Measurements from ENCODE around the gene FAM236C.
"Not testable (repeated sequence)": the region's sequence is repeated elsewhere in the genome, so short reads cannot be mapped to it uniquely, and the experiment has no call there.

FAM236C gene

GRCh38 chrX:72912315-72912714, at the start of gene FAM236C:
Gene FAM236C (plus strand): TSS chrX:72912615. CDS start chrX:72912715, 100 bp downstream.
- DNase-seq = not testable (repeated sequence)

GRCh38 chrX:72882898-72883297, 29.5 kb upstream of the FAM236C start:
- not testable (repeated sequence) for DNase-seq

GRCh38 chrX:72889740-72890139, 22.7 kb upstream of the FAM236C start:
- DNase-seq = not testable (repeated sequence)

- DNase-seq = not testable (repeated sequence)
Observed at GRCh38 chrX:72916096-72916495, 3.7 kb downstream of the FAM236C start.

- not testable (repeated sequence) for DNase-seq
Observed at GRCh38 chrX:72932283-72932682, 19.9 kb downstream of the FAM236C start.

- DNase-seq = not testable (repeated sequence)
Observed at GRCh38 chrX:72936455-72936854, 24.0 kb downstream of the FAM236C start.

GRCh38 chrX:72936882-72937455, 24.6 kb downstream of the FAM236C start:
- not testable (repeated sequence) for DNase-seq

GRCh38 chrX:72937906-72938305, 25.5 kb downstream of the FAM236C start, which contains the start of gene FAM236A:
Gene FAM236A (plus strand): TSS chrX:72938206. CDS start chrX:72938263, 57 bp downstream.
- DNase-seq = not testable (repeated sequence)

GRCh38 chrX:72942272-72942671, 29.9 kb downstream of the FAM236C start:
- DNase-seq = not testable (repeated sequence)

GRCh38 chrX:72943035-72943818, 30.8 kb downstream of the FAM236C start:
- not testable (repeated sequence) for DNase-seq

- not testable (repeated sequence) for DNase-seq
Observed at GRCh38 chrX:72943819-72944169, 31.4 kb downstream of the FAM236C start, which contains the start of gene DMRTC1. Gene DMRTC1 (minus strand): TSS chrX:72943837. CDS start chrX:72875694, 68,143 bp downstream.

GRCh38 chrX:72959971-72960370, 47.6 kb downstream of the FAM236C start:
- not testable (repeated sequence) for DNase-seq

Data from EL (cell line).